GM19328 (cell line): Measurements from ENCODE around the gene C22orf23.

Experiments
- ATAC-seq: cut with Tn5 transposase; IDR thresholded peaks from one replicate; pipeline ENCODE4 v1.9.1; 2021; ENCODE audit warnings: mild to moderate bottlenecking, moderate library complexity; ENCODE audit not compliant: unreplicated experiment

Gene C22orf23

GRCh38 chr22:37905534-37906363 lies 47.7 kb downstream of the C22orf23 start, which contains the start of gene MICALL1:
TSS of gene MICALL1 (plus strand) at chr22:37906297. CDS start at chr22:37906423, 126 bp downstream.
- peak; percentile 80 for ATAC-seq

GRCh38 chr22:37904572-37905533 lies 48.5 kb downstream of the C22orf23 start:
- no peak for ATAC-seq

DNA sequence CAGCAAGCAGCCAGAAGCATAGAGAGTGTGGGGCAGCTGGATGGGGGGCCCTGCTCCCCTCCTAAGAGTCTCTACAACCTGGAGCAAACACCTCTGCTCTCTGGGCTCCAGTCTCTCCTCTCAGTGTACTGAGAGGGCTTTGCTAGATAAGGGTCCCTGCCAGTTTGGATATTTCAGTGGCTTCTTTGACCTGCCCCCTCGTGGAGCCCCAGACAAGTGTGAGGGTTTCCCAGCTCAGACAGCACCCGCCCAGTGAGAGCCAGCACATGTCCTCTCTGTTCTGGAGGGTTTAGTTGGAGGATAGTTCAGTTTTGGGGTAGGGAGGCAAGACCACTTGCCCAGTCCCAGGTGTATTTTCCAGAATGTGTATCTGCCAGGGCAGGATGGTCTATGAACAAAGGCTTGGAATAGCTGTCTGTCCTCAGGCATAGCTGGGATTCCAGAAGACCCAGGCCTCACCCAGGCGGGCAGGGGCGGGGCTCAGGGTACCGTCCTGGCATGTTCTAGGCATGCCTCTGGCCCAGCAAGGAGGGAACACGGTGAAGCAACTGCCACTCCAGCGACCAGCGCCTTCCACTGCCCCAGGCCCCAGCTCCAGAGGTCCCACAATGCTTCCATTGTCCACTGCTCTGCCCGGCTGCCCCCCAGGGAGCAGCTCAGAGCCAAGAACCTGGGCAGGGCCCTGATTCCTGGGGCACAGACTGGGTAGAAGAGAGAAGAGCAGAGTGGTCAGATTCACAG lies 54.8 kb downstream of the C22orf23 start:
- ATAC-seq: no peak

DNA sequence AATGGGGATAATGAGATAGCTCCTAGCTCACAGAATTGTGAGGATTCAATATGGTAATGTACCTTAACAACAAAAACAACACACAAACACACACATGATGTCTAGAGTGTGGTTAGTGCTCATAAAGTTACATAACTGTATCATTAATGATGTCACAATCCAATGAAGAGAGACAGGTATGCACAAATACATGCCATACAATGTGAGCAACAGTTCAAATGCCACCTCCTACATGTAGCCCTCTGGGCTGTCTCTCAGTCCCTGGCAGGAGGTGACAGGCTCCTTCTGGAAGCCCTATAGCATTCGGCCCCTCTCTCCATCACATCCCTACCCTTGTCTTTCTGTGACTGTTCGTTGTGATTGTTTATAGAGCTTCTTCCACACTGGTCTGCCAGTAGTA lies 55.6 kb downstream of the C22orf23 start:
- no peak for ATAC-seq

DNA sequence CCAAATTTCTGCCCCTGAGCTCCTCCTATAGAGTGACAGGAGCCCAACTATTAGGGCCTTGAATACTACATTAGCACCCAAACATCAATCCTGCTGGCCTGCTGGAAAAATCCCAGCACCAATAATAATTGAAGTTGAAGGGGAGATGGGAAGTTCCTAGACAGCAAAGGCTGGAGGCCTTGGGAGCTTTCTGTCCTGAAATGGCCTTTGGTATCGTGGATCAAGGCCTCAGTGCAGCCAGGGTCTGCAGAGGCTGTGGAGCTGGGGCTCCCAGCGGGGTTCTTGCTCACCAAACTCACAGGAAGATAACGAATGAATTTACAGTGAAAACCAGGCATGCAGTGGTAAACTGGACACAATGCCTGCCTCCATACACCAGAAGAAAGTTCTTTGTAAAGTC lies 56.5 kb downstream of the C22orf23 start:
- ATAC-seq: no peak

GRCh38 chr22:37896181-37896592 lies 57.2 kb downstream of the C22orf23 start:
- ATAC-seq: no peak

DNA sequence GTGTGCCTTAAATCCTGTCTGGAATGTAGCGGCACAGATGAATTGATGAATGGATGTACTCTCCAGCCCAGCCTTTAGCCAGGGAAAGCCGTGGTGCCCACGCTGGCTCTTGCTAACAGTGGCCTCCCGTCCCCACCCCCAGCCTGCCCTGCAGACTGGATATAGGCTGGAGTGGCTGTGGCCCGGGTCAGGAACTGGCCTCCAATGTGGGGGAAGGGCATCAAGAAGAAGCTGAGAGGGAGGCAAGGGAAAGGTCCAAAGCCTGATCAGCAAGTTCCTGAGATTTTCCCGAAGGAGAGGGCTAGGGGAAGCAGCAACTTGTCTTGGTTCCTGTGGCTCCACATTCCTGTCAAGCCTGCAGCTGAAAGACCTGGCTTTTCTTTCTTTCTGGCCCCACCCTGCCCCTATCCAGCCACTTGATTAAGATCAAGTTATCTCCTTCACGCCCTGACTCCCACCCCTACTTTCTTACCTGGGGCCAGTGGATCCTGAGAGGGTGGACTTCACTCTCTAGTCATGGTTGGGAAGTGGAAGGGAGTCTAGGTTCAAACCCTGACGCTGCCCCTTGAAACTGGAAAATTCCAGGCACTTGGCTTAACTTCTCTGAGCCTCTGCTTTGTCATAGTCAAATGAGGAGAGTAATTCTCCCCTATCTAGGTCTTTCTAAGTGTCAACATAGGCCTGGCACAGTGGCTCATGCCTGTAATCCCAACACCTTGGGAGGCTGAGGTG lies 58.3 kb downstream of the C22orf23 start:
- no peak for ATAC-seq

DNA sequence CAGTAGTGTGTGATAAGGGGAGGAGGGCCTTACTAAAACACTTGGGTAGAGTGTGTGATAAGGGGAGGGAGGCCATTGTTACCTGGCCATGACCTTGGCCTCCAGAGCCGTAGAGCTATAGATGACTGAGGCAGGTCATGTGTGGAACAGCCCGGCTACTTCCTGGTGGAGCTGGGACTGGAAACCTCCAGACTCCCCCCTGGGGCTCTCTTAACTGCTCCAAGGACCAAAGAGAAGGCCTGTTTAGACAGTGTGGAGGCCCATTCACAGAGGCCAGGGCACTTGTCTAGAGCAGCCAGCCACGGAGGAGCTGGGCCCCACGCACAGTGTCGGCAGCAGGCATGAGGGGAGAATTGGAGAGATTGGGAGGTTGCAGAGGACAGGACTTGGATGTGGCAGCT lies 59.8 kb downstream of the C22orf23 start:
- no peak for ATAC-seq
